Breast epithelium (tissue), 4 donors: ENCODE data around the gene IER2. TPM values are rescaled to one million over a fixed set of nuclear protein-coding genes. Genes with fewer than 3 reads are reported as not detected.

Source experiments
- DNase-seq, 2 donors: peaks; one replicate each; pipeline ENCODE4 v3.0.0-alpha.2; 2019; ENCODE audit warnings: low spot score in 2 of 2
- H3K27ac ChIP-seq, 2 donors: fragments of 200-600 bp; sonication (generic) in 1 of 2; one replicate each; pipeline ENCODE4 v1.5.1; 2016 to 2019; ENCODE audit warnings: mild to moderate bottlenecking in 1 of 2
- H3K27me3 ChIP-seq, 2 donors: fragments of 200-600 bp; sonication (generic) in 1 of 2; one replicate each; pipeline versions ENCODE4 v1.5.1 to v1.6.0; 2017 to 2019; ENCODE audit warnings: control low read depth in 1 of 2, mild to moderate bottlenecking in 1 of 2
- H3K36me3 ChIP-seq: fragments of 200-600 bp; one replicate; pipeline ENCODE4 v1.5.1; 2019
- H3K4me1 ChIP-seq, 2 donors: fragments of 200-600 bp; sonication (generic); one replicate each; pipeline ENCODE4 v1.5.1; 2016 to 2019; ENCODE audit warnings: control low read depth in 1 of 2
- H3K4me3 ChIP-seq, 3 donors: fragments of 200-600 bp; sonication (generic); 1 replicate in 2 of 3; 2 replicates in 1 of 3; pipeline ENCODE4 v1.5.1; 2016 to 2019; ENCODE audit warnings: mild to moderate bottlenecking in 3 of 3, moderate library complexity in 2 of 3
- H3K9me3 ChIP-seq, 2 donors: fragments of 200-600 bp; sonication (generic) in 1 of 2; one replicate each; pipeline ENCODE4 v1.5.1; 2016 to 2019; ENCODE audit warnings: control low read depth in 1 of 2
- POLR2A ChIP-seq: fragments of 450-650 bp; IDR thresholded peaks from one replicate; pipeline ENCODE4 v1.6.1; 2016; ENCODE audit warnings: antibody characterized with exemption, mild to moderate bottlenecking, moderate library complexity
- POLR2AphosphoS5 ChIP-seq, 3 donors: sonication (generic); formaldehyde crosslinking; IDR thresholded peaks; one replicate each; pipeline ENCODE4 v1.6.1; 2017; ENCODE audit warnings: antibody characterized with exemption in 3 of 3
- intact Hi-C: fragments of 100-400 bp; cut with DNase I; formaldehyde crosslinking; loops from one replicate; pipeline ENCODE4 v1.15.1; 2023; ENCODE audit warnings: low total_unique reads
- total RNA-seq, 3 donors: library from RNA; depleted of rRNA; stranded (reverse); fragments of >200 nt; gene quantifications; one replicate each; pipeline ENCODE4 v1.1.0, GENCODE V29; 2016
- TF ChIP-seq, protein P1 (sequence below), 3 donors: fragments of 450-650 bp; IDR thresholded peaks; one replicate each; pipeline ENCODE4 v1.5.1; 2016 to 2017; ENCODE audit warnings: antibody characterized with exemption in 3 of 3, mild to moderate bottlenecking in 3 of 3, moderate library complexity in 3 of 3

The IER2 gene
- total RNA-seq, 3 donors from 2014 or later: 20.6 to 146 (median 79.6) TPM

DNA sequence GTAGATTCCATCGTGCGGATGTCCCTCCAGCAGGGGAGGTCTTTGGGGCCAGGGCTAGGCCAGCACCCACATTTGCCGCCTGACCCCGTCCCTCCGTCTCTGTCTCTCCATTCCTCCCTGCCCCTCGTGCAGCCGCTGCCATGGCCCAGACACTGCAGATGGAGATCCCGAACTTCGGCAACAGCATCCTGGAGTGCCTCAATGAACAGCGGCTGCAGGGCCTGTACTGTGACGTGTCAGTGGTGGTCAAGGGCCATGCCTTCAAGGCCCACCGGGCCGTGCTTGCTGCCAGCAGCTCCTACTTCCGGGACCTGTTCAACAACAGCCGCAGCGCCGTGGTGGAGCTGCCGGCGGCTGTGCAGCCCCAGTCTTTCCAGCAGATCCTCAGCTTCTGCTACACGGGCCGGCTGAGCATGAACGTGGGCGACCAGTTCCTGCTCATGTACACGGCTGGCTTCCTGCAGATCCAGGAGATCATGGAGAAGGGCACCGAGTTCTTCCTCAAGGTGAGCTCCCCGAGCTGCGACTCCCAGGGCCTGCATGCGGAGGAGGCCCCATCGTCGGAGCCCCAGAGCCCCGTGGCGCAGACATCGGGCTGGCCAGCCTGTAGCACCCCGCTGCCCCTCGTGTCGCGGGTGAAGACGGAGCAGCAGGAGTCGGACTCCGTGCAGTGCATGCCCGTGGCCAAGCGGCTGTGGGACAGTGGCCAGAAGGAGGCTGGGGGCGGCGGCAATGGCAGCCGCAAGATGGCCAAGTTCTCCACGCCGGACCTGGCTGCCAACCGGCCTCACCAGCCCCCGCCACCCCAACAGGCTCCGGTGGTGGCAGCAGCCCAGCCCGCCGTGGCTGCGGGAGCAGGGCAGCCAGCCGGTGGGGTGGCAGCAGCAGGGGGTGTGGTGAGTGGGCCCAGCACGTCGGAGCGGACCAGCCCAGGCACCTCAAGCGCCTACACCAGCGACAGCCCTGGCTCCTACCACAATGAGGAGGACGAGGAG, 14.8 kb upstream of the IER2 start:
- H3K36me3 ChIP-seq: peaks cover 5% of the 10 kb centered on the region
- peak overlapping the region in 2 of 3 donors; percentile 30 to 39 for H3K4me3 ChIP-seq
- no peaks in the 10 kb centered on the region for H3K9me3 ChIP-seq
- no peaks in the 10 kb centered on the region for H3K4me1 ChIP-seq
- intact Hi-C loops: loop anchor here (1.0 kb wide), 1 partner anchor 11 kb away; no protein-coding TSS in a partner anchor
- TF ChIP-seq POLR2AphosphoS5 (IDR thresholded peaks at IDR 0.05) (no peak), POLR2A (no peak)
- TF ChIP-seq, protein P1, sequence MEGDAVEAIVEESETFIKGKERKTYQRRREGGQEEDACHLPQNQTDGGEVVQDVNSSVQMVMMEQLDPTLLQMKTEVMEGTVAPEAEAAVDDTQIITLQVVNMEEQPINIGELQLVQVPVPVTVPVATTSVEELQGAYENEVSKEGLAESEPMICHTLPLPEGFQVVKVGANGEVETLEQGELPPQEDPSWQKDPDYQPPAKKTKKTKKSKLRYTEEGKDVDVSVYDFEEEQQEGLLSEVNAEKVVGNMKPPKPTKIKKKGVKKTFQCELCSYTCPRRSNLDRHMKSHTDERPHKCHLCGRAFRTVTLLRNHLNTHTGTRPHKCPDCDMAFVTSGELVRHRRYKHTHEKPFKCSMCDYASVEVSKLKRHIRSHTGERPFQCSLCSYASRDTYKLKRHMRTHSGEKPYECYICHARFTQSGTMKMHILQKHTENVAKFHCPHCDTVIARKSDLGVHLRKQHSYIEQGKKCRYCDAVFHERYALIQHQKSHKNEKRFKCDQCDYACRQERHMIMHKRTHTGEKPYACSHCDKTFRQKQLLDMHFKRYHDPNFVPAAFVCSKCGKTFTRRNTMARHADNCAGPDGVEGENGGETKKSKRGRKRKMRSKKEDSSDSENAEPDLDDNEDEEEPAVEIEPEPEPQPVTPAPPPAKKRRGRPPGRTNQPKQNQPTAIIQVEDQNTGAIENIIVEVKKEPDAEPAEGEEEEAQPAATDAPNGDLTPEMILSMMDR (IDR thresholded peaks at IDR 0.05): no peak
- H3K27ac ChIP-seq: peak overlapping the region in 1 of 2 donors; percentile 23
- DNase-seq: no peak
- no peaks in the 10 kb centered on the region for H3K27me3 ChIP-seq

DNA sequence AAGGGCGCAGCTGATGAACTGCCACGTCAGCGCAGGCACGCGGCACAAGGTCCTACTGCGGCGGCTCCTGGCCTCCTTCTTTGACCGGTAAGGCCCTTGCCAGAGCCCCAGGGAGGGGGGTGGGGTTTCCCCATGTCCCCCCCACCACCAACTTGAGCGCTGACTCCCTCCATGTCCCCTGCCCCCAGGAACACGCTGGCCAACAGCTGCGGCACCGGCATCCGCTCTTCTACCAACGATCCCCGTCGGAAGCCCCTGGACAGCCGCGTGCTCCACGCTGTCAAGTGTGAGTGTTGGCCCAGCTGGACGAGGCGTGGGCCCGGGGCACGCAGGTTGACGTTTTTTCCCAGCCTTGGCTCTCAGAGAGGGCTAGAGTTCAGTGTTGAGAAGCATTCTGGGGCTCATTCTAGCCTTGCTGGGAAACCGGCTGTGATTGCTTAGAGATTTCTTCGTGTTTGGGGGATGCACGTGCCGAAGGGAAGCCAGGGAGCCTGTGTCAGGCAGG, 12.9 kb upstream of the IER2 start:
- Histone ChIP-seq H3K36me3 (peaks cover 5% of the 10 kb centered on the region), H3K9me3 (no peaks in the 10 kb centered on the region), H3K4me3 (no peak overlapping the region), H3K27ac (no peak overlapping the region), H3K4me1 (no peaks in the 10 kb centered on the region), H3K27me3 (no peaks in the 10 kb centered on the region)
- intact Hi-C loops: no loop called here
- no peak for TF ChIP-seq POLR2AphosphoS5 (IDR thresholded peaks at IDR 0.05)
- TF ChIP-seq, protein P1 (IDR thresholded peaks at IDR 0.05): no peak
- TF ChIP-seq POLR2A: no peak
- no peak for DNase-seq

DNA sequence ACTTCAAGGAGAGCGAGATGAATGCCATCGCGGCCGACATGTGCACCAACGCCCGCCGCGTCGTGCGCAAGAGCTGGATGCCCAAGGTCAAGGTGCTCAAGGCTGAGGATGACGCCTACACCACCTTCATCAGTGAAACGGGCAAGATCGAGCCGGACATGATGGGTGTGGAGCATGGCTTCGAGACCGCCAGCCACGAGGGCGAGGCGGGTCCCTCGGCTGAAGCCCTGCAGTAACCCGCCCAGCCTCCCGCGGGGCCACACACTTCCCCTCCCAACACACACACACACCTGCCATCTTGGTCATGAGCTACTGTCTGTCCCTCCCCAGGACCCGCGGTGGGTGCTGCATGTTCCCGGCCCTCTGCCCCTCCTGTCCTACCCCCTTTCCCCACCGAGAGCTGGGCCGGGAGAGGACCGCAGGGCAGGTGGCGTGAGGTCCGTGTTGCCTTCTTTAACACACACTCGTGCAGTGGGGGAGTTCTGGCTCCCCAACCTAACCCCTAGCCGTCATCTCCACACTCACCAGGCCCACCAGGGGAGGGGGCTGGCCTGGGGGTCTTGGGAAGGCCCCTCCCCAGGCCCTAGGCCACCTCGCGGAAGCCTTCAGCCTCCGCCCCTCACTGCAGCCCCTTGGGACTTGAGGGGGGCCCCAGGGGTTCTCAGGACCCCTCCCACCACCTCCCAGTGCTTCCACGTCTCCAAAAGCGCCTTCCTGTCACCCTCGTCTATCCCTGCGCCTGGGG, 11.9 kb upstream of the IER2 start:
- H3K36me3 ChIP-seq: peaks cover 5% of the 10 kb centered on the region
- no peak overlapping the region for H3K27ac ChIP-seq
- intact Hi-C loops: no loop called here
- H3K4me3 ChIP-seq: no peak overlapping the region
- no peaks in the 10 kb centered on the region for H3K4me1 ChIP-seq
- no peak for DNase-seq
- TF ChIP-seq POLR2A: no peak
- TF ChIP-seq POLR2AphosphoS5 (IDR thresholded peaks at IDR 0.05): no peak
- TF ChIP-seq, protein P1 (IDR thresholded peaks at IDR 0.05): no peak
- no peaks in the 10 kb centered on the region for H3K9me3 ChIP-seq
- no peaks in the 10 kb centered on the region for H3K27me3 ChIP-seq

DNA sequence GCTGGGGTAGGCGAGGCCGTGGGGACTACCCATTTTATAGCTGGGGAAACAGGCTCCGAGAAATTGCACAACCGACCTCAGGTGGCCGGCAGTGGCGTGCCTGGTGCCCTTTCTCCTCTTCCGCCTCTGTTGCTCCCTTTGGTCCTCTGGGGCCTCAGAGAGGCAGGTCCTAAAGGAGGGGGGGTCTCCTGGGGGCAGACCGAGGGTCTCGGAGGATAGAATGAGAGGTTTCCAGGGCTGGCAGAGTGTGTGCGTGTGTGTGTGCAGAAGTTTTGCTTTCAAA, 11.4 kb upstream of the IER2 start:
- H3K27ac ChIP-seq: no peak overlapping the region
- no peak for DNase-seq
- intact Hi-C loops: no loop called here
- TF ChIP-seq, protein P1 (IDR thresholded peaks at IDR 0.05): no peak
- TF ChIP-seq POLR2A (no peak), POLR2AphosphoS5 (IDR thresholded peaks at IDR 0.05) (no peak)
- no peaks in the 10 kb centered on the region for H3K9me3 ChIP-seq
- no peak overlapping the region for H3K4me3 ChIP-seq
- H3K36me3 ChIP-seq: peaks cover 5% of the 10 kb centered on the region
- no peaks in the 10 kb centered on the region for H3K4me1 ChIP-seq
- no peaks in the 10 kb centered on the region for H3K27me3 ChIP-seq
